HG03378 (cell line): ENCODE results near the gene BCAS4.
"Not testable (repeated sequence)": the region's sequence is repeated elsewhere in the genome, so short reads cannot be mapped to it uniquely, and the experiment has no call there.

ENCODE experiments used
- ATAC-seq: cut with Tn5 transposase; IDR thresholded peaks from one replicate; pipeline ENCODE4 v1.9.1; 2021; ENCODE audit warnings: mild to moderate bottlenecking, moderate library complexity; ENCODE audit not compliant: unreplicated experiment

BCAS4 gene

DNA sequence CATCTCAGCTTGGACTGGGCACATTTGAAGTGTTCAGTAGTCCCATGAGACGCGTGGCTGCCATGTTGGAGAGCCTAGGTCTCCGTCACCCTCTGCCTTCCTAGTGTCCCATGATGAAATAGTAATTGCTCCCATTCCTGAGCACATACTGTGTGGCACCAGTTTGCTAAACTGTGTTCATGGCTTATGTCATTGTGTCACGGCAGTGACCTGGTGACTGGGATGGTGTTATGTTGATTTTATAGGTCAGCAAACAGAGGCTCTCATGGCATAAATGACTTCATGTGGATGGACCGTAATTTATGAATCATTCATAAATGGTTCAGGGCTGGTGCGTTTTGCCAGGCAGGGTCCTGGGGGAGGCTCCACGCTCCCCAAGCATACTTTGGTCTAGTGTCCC is 3.8 kb downstream of the BCAS4 start:
- no peak for ATAC-seq

DNA sequence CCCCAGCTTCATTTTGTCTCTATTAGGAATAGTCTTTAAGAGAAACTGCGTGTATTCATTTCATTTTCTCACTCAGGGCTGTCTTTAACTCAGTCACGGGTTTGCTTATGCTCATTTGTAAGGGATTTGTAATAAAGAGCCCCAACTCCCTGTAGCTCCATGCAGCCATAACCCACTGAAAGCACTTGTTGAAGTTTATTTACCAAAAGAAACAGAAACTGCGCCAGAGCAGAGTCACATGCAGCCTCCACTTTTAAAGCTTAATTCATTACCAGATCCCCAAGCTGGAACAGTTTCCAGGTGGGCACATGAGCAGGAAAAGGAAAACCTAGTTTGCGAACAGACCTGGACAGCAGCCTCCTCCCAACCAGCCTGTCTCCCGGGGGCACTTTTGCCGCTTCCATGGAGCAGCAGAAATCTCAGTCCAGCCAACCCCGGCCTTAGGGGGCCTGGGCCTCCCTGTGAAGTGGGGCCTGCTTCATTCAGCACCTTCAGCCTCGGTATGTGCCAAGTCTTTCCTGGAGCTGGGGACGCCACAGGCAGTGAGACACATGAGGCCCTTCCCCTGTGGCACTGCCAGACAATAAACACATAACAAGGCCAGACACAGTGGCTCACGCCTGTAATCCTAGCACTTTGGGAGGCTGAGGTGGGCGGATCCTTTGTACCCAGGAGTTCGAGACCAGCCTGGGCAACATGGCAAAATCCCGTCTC is 4.5 kb downstream of the BCAS4 start:
- no peak for ATAC-seq

DNA sequence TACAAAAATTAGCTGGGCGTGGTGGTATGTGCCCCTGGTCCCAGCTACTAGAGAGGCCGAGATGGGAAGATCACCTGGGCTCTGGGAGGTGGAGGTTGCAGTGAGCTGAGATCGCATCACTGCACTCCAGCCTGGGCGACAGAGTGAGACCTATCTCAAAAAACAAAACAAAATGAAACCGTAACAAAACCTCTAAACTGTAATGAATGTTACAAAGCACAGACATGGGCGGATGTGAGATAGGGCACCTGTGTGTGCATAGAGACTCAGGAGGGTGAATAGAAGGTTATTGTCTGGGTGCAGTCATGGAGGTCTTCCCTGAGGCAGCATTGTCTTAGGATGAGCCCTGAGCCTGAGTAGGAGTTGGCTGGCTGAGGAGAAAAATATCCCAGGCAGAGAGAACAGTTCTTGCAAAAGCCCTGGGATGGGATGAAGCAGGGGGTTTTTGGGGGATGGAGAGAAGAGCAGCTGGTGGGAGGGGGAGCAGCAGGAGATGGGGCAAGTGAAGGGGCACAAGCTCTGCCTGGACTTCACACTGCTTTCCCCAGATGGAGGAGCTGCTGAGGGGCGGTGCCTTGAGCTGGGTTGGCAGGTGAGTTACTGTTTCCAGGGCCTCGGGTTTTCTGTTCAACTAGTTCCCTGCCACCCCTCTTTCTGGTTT is 5.2 kb downstream of the BCAS4 start:
- peak; percentile 47 for ATAC-seq

DNA sequence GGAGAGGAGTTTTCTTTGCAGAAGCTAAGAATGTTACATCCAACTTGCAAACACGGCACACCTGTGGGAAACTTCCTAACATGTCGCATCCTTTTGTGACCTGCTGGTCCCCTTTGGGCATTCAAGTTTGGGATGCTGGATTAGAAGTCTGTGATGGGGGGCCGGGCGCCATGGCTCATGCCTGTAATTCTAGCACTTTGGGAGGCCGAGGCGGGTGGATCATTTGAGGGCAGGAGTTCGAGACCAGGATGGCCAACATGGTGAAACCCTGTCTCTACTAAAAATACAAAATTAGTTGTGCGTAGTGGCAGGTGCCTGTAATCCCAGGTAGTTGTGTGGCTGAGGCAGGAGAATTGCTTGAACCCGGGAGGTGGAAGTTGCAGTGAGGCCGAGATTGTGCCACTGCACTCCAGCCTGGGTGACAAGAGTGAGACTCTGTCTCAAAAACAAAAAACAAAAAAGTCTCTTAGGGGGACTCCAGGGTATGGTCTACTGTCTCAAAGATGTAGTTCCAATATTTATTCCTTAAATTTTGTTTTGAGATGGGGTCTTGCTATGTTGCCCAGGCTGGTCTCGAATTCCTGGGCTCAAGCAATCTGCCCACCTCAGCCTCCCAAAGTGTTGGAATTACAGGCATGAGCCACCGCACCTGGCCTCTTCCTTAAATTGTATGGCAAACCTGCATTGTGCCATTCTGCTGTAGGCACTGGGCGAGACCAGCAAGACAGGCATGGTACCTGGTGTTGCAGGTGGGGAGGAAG is 6.3 kb downstream of the BCAS4 start:
- ATAC-seq, result not testable (repeated sequence)

DNA sequence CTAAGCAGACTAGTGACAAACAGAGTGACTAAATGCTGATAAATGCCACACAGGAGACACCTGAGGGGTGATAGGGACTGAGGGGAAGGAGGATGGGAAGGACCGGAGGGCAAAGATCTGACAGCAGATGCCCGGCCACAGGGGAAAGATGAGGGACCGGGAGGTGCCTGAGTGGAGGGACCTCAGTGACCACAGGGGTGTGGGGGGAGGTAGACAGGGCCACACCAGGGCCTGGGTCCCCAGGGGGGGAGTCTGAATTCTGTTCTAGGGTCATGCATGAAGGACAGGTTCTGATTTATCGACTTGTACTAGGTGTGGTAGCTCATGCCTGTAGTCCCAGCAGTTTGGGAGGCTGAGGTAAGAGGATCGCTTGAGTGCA is 6.9 kb downstream of the BCAS4 start:
- no peak for ATAC-seq

DNA sequence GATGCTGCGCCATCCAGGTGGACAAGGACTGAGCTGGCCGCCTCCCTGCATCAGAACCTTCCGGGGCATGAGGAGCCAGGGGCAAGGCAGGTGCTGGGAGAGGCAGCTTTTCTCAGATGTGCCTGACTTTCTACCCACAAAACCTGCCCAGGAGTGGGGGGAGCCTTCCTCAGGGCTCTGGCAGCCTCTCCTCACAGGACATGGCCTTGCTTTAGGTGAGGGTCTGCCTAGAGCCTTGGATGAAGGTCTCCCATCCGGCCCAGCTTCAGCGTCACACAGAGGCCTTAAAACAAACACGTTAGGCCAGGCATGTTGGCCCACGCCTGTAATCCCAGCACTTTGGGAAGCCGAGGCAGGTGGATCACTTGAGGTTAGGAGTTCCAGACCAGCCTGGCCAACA is 7.4 kb downstream of the BCAS4 start:
- ATAC-seq, result no peak

DNA sequence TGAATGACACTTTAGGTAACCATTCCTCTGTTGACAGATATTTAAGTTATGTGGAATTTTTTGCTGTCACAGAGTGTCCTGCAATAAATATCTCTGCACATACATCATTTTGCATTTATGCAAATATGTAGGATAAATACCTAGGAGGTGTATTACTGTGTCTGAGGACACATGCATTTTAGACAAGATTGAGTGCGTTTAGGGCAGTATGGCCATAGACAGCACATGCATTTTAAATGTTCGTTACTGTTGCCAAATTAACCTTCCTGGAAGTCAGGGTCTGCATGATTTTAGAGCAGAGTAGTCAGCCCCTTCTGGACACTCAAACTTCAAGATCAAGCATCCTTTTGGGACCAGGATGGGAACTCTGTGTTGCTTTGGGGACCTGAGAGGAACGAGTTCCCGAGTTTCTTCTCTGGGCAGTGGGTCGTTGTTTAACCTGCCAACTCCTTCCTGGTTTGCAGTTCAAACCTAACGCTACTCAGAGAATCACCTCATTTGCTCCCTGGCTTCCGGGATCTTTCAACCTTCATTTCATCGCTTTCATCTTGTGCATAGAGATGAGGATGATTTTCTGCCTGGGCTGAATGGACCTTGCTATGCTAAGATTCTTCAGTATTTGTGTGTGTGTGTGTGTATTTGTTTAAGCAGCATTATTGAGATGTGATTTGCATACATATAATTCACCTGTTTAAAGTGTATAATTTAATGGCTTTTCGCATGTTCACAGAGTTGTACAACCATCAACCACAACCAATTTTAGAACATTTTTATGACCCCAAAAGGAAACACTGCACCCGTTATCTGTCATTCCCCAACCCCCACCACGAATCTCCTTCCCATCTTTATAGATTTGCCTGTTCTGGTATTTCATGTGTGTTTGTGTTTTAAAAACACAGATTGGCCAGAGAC is 9.8 kb downstream of the BCAS4 start:
- no peak for ATAC-seq

DNA sequence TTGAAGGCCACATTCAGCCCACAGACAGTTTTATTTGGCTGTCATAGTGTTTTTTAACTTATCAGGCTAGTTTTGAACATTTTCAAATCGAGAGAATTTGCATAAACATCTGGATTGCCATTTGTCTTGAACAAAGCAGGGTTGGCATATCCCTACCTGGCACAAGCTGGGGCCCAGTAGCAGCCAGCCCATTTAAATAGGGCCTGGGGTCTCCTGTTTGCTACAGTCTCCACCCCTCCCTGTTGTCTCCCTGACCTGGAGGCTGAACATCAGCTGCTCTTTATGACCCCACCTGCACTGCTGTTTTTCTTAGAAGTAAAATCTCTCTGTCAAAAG is 10.5 kb downstream of the BCAS4 start:
- no peak for ATAC-seq

DNA sequence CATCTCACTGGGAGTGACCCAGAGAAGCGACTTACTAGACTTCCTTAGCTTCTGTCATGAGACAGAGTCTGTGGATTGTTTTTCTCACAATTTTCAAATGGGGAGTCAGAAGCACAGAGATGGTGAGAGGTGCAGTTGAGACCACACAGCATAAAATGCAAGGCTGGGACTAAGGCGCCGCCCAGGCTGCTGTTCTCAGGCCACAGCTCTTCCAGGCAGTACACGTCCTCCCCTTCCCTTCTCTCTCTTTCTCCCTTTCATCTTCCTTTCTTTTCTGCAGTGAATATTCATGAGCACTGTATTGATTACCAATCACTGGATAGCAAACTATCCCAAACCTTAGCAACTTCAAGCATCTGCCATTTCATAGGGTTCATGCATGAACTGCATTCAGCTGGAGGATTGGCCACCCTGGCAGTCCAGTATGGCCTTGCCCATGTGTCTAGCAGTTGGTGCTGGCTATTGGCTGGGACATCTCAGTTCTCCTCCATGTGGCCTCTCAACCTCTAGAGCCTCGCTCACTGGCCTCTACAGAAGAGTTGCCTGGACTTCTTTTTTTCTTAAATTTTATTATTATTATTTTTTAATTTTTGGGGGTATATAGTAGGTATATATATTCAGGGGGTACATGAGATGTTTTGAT is 11.4 kb downstream of the BCAS4 start:
- ATAC-seq, result no peak

DNA sequence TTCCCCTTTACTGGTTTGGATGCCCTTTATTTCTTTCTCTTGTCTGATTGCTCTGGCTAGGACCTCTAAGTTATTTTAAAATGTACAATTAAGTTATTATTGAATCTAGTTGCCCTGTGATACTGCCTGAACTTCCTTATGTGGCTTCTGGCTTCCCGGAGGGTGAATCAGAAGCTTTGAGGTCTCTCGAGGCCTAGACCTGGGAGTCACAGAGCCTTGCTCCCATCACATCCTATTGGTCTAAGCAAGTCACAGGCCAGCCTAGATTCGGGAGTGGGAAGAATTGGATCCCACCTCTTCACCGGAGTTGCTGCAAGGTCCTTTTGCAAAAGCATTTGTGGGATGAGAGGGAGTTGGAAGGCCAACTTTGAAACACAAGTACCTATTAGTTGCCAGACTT is 15.2 kb downstream of the BCAS4 start:
- ATAC-seq, result no peak

DNA sequence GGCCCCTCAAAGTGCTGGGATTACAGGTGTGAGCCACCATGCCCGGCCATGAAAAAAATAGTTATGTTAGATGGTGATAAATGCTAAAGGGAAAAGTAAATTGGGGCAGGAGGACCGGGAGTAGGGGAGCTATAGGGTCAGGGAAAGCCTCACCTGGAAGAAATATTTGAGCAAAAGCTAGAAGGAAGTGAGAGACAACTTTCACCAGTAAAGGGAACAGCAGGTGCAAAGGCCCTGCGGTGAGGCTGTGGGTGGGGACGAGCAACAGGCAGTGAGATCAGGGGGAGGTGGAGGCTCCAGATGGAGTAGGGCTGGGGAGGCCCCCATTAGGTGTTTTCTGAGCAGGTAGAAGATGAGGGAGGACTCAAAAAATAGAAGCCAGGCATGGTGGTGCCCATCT is 16.0 kb downstream of the BCAS4 start:
- ATAC-seq, result no peak

DNA sequence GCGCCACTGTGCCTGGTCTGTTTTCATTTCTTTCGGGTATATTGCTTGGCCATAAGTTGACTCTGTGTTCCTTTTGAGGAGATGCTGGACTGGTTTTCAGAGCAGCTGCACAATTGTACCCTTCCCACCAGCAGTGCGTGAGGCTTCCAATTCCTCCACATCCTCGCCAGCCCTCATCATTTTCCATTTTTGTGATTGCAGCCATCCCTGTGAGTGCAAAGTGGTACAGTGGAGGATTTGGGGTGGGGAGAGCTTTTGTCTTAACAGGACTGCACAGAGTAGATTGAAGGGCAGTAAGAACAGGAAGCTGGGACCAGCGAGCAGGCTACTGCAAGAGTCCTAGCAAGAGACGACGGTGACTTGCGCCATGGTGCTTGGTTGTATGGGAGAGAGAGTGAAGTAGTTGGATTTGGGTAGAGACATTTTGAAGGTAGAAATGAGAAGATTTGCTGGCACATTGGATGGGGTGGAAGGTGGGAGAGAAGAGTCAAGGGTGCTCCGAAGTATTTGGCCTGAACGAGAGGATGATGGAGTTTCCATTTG is 18.3 kb downstream of the BCAS4 start:
- ATAC-seq, result no peak

DNA sequence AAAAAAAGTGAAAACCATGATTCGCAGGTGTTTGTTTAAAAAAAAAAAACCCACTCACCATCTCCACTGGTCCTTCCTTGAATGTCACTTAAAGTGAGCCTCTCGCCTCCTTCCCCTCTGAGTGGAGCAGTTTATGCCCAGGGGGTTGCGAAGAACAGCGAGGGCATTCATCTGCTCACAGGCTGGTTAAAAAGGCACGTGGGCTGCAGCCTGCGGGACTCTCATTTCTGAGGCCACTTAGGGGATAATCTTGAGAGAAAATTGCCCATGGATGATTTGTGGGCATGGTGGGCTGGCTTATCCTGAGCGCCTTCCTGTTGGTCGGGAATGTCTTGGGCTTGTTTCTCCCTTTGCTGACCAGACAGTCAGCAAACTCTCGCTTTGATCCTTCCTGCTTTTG is 18.9 kb downstream of the BCAS4 start:
- no peak for ATAC-seq

DNA sequence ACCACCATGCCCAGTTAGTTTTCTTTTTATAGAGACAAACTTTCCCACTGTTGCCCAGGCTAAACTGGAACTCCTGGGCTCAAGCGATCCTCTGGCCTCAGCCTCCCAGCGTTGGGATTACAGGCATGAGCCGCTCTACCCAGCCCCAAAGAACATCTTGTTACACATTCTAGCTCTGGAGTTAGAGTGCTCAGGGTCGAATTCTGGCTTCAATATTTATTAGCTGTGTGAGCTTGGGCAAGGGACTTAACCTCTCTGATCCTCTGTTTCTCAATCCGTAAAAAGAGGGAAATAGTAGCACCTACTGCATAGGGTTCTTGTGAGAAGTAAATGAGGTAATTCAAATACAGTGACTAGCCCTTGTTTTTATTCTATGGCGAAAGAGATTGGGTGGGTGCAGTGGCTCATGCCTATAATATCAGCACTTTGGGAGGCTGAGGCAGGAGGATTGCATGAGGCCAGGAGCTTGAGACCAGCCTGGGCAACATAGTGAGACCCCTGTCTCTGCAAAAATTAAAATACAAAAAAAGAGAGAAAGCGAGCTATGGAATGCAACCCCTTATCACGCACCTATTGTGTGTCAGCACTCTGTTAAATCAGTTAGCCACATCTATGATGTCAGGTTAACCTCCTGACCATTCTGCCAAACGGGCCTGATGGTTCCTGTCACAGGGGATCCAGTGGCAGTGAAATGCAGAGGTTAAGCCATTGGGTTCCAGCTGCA is 19.7 kb downstream of the BCAS4 start:
- ATAC-seq, result no peak

DNA sequence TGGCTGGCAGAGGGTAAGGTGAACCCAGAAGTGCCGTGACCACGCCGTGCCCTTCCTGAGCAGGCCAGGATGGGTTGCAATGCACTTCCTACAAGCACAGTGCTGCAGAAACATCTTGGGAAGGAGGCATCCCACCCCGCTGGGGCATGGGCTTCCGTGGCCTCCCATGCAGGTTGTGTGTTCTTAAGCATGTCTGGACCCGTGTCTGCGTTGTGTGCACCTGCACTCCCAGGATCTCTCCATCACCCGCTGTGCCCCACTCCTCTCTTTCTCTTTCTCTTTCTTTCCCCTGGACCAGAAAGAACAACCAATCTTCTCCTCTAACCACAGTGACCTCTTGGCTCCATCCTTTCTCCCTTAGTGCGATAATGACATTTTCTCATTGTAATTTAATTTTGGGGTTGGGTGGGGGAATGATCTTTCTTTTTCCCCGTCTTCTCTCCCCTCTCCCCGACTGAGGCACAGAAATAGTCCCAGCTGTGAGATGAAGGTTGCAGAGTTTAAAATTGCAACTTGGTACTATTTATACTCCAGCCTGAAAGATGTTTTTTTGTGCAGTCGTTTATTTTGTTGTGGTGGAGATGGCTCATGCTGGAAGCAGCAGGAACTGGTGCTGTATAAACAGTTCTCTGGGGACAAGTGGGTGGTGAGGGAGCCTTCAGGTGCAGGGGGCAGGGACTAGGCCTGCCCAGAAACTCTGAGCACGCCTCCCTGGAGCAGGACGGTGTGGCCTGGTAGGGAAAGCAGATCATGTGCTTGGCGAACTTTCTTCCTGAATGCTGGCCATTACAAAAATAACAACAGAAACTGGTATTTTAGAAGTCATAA is 20.5 kb downstream of the BCAS4 start:
- peak; percentile 51 for ATAC-seq

DNA sequence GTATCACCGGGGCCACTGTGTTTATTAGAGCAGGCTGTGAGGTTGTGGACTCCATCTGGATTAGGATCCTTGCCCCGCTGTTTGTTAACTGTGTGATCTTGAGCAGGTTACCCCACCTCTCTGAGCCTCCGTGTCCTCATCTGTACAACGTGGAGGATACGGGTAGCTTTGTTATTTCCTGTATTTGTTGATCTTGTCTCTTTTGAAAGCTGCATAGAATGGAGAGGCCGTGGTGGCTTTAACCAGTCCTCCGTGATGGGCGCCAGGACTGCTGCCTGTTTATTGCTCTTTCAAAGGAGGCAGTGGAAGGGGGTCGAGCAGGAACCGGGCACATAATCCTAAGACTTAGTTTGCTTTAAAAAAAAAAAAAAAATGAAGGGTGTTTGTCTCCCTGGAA is 22.9 kb downstream of the BCAS4 start:
- no peak for ATAC-seq

DNA sequence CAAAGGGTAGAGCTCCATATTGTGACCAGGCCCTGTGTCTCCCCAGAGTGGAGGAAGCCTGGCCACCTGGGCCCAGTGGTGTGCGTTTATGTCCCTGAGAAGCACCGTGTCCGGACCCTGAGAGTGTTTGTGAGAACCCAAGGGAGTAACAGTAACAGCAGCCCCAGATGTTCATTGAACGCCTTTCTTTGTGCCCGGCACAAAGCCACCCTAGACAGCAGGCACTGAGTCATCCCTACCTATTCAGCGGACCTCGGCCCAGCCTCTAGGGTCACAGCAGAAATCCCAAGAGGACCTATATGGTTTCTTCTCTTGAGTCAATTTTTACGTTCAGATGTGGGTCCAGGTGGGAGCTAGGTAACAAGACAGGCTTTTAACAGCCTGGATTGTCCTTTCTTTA is 24.5 kb downstream of the BCAS4 start:
- ATAC-seq, result no peak

DNA sequence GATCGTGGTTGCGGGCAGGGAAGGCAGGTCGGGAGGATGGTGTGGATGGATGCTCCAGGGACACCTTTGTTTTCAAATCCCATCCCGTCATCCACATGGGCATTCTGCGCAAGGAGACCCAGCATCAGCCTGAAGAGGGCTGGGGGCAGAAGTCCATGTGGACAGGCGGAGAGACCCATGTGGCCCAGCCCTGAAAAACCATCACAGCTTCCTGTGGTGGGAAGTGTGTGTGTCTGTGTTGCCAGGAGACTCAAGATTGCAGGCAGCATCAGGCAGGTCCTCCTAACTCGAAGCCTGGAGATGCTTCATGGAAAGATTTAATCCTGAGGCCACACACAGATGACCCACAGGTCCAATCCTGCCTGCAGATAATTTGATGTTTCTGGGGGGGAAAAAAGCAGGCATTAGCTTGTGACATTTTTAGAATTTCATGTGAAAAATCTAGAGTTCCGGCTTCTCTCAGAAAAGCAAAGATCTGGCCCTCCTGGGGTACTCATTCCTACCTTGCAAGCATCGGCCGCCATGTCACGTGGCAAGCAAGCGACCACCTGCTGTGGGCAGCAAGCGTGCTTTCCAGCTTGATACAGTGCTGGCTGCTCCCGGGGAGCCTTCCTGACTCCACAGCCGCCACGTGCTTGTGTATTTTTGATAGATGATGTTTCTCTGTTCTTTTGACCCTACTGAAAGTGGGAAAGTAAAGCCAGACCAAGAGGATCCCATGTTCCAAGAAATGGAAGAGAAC is 25.8 kb downstream of the BCAS4 start:
- ATAC-seq, result no peak
